Ovary (tissue), 9 donors: ENCODE results near the gene PGBD1. TPM values are rescaled to one million over a fixed set of nuclear protein-coding genes. Genes with fewer than 3 reads are reported as not detected.

Experiments used
- DNase-seq, 5 donors: peaks; one replicate each; pipeline ENCODE4 v3.0.0-alpha.2; 2019 to 2020
- H3K27ac ChIP-seq, 2 donors: fragments of 200-600 bp; one replicate each; pipeline versions ENCODE4 v1.5.1 to v1.8.0; 2019 to 2022
- H3K27me3 ChIP-seq: fragments of 200-600 bp; one replicate; pipeline ENCODE4 v1.8.0; 2022
- H3K36me3 ChIP-seq: fragments of 200-600 bp; sonication (generic); one replicate; pipeline ENCODE4 v1.5.1; 2019
- H3K4me1 ChIP-seq: one replicate; pipeline ENCODE4 v1.8.1; 2013; ENCODE audit warnings: mild to moderate bottlenecking, moderate library complexity; ENCODE audit not compliant: insufficient read depth
- H3K4me3 ChIP-seq: fragments of 200-600 bp; sonication (generic); one replicate; pipeline ENCODE4 v1.5.1; 2017
- H3K9me3 ChIP-seq, 2 donors: fragments of 200-600 bp in 1 of 2; sonication (generic) in 1 of 2; one replicate each; pipeline versions ENCODE4 v1.5.1 to v1.8.1; 2013 to 2019; ENCODE audit warnings: mild to moderate bottlenecking in 1 of 2, moderate library complexity in 1 of 2
- EP300 ChIP-seq: sonication (generic); formaldehyde crosslinking; IDR thresholded peaks from one replicate; pipeline ENCODE4 v1.6.1; 2017; ENCODE audit warnings: antibody characterized with exemption
- POLR2A ChIP-seq: fragments of 450-650 bp; IDR thresholded peaks from one replicate; pipeline ENCODE4 v1.6.1; 2017; ENCODE audit warnings: antibody characterized with exemption, mild to moderate bottlenecking, moderate library complexity
- WGBS, 3 donors: extraction: QIAGEN DNeasy Blood & Tissue Kit in 1 of 3; methylation state at CpG; one replicate each; pipeline versions ENCODE4 v1.1.5 to v1.1.7; 2013 to 2017; 5-methylcytosine and 5-hydroxymethylcytosine counted together
- intact Hi-C, 4 donors: fragments of 100-400 bp; cut with DNase I; formaldehyde crosslinking; loops; one replicate each; pipeline versions ENCODE4 v1.11.0 to v1.15.1; 2022 to 2023
- polyA plus RNA-seq, 2 donors: library from polyadenylated mRNA; stranded (reverse); fragments of 200-250 nt in 1 of 2; fragments of 350-450 nt in 1 of 2; fragmentation: Illumina TruSeq in 1 of 2; extraction: RNeasy Lipid Tissue Mini Kit (QIAGEN cat#74804) in 1 of 2; gene quantifications; one replicate each; pipeline ENCODE4 v1.2.3, GENCODE V29; 2013 to 2014
- total RNA-seq, 7 donors: library from RNA; depleted of rRNA in 2 of 7; stranded (reverse); fragments of >200 nt in 2 of 7; fragmentation: NEBNext Ultra II Directional in 3 of 7; extraction: Animal tissue kit (Norgen Biotek cat#: 25700) in 3 of 7; gene quantifications; one replicate each; pipeline versions ENCODE4 v1.1.0 to v1.2.4, GENCODE V29; 2016 to 2023
- TF ChIP-seq, protein P1 (sequence below), 3 donors: fragments of 450-650 bp in 2 of 3; fragments of 200-600 bp in 1 of 3; IDR thresholded peaks; one replicate each; pipeline versions ENCODE4 v1.5.1 to v1.8.0; 2016 to 2022; ENCODE audit warnings: antibody characterized with exemption in 3 of 3, mild to moderate bottlenecking in 1 of 3
- donor health status: DM: no; HTN: no; CAD: no; lungs with moderate emphysema.
- donor health status: DM: no; HTN: no; CAD: no.
- donor health status: Bipolar disorder and iron deficiency.
- donor health status: DM: yes; HTN: yes; CAD: no.
- donor health status: DM: no; HTN: no; CAD: no.
- donor health status: DM: yes; HTN: yes; CAD: no.

The PGBD1 gene
- total and polyA plus RNA-seq, 9 donors = 1.8 to 5.0 (median 3.5) TPM

DNA sequence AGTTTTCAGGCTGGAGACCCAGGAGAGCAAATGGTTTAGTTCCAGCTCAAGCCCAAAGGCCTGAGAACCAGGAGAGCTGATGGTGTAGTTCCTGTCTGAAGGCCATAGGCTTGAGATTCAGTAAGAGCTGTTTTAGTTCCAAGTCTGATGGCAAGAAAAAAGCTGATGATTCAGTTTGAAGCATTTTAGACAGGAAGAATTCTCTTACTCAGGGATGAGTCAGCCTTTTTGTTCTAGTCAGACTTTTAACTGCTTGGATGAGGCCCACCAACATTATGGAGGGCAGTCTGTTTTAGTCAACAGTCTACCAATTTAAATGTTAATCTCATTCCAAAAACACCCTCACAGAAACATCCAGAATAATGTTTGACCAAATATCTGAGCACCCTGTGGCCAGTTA lies 11.9 kb upstream of the PGBD1 start:
- no peaks in the 10 kb centered on the region for H3K9me3 ChIP-seq
- TF ChIP-seq, protein P1, sequence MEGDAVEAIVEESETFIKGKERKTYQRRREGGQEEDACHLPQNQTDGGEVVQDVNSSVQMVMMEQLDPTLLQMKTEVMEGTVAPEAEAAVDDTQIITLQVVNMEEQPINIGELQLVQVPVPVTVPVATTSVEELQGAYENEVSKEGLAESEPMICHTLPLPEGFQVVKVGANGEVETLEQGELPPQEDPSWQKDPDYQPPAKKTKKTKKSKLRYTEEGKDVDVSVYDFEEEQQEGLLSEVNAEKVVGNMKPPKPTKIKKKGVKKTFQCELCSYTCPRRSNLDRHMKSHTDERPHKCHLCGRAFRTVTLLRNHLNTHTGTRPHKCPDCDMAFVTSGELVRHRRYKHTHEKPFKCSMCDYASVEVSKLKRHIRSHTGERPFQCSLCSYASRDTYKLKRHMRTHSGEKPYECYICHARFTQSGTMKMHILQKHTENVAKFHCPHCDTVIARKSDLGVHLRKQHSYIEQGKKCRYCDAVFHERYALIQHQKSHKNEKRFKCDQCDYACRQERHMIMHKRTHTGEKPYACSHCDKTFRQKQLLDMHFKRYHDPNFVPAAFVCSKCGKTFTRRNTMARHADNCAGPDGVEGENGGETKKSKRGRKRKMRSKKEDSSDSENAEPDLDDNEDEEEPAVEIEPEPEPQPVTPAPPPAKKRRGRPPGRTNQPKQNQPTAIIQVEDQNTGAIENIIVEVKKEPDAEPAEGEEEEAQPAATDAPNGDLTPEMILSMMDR (IDR thresholded peaks at IDR 0.05) = no peak
- TF ChIP-seq EP300 = no peak
- no peak for TF ChIP-seq POLR2A
- H3K27ac ChIP-seq = no peak overlapping the region
- intact Hi-C loops = loop anchor here in 1 of 4 donors (10.0 kb wide), 1 partner anchor 85 kb away; no protein-coding TSS in a partner anchor
- peaks cover 5% of the 10 kb centered on the region for H3K36me3 ChIP-seq
- peaks cover 1% of the 10 kb centered on the region for H3K4me1 ChIP-seq
- no peaks in the 10 kb centered on the region for H3K27me3 ChIP-seq
- H3K4me3 ChIP-seq = no peak overlapping the region
- no peak for DNase-seq

- intact Hi-C loops = loop anchor here in 1 of 4 donors (10.0 kb wide), 1 partner anchor 50 kb away; no protein-coding TSS in a partner anchor
Measured at GRCh38 chr6:28274888-28275287, 6.5 kb upstream of the PGBD1 start.

DNA sequence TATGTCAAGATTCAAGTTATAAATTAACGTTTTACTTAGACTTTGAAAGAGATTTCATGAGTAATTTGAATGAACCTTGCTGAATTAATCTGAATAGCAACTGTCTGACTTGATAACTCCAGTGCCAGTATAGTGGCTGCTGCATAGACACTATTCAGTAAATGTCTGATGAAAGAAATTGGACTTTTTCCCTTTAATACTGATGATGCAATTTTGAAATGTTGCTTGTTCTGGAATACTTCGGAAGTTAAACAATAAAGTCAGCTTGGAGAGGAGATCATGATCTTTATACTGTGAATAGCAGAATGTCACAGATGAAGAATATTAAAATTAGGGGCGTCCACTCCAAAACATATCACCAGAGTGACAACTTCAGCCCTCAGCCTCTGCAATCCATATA lies 3.6 kb upstream of the PGBD1 start:
- H3K27me3 ChIP-seq = no peaks in the 10 kb centered on the region
- WGBS, 3 donors = 59 to 71% (median 67%) methylated on average over 3 of the region's 3 CpGs
- H3K4me3 ChIP-seq = no peak overlapping the region
- H3K9me3 ChIP-seq = peaks cover 0 to 9% of the 10 kb centered on the region in 2 donors
- H3K27ac ChIP-seq = no peak overlapping the region
- intact Hi-C loops = loop anchor here in 1 of 4 donors (10.0 kb wide), 1 partner anchor 47 kb away; no protein-coding TSS in a partner anchor
- DNase-seq = no peak
- peaks cover 3% of the 10 kb centered on the region for H3K4me1 ChIP-seq
- peaks cover 5% of the 10 kb centered on the region for H3K36me3 ChIP-seq
- TF ChIP-seq EP300 = no peak
- TF ChIP-seq, protein P1 (IDR thresholded peaks at IDR 0.05) = no peak
- TF ChIP-seq POLR2A = no peak

More at GRCh38 chr6:28274888-28275287, 6.5 kb upstream of the PGBD1 start:
- Histone ChIP-seq H3K4me1 (no peaks in the 10 kb centered on the region), H3K27me3 (no peaks in the 10 kb centered on the region), H3K4me3 (no peak overlapping the region), H3K9me3 (peaks cover 0 to 9% of the 10 kb centered on the region in 2 donors), H3K36me3 (peaks cover 5% of the 10 kb centered on the region), H3K27ac (no peak overlapping the region)
- no peak for DNase-seq
- no peak for TF ChIP-seq POLR2A
- TF ChIP-seq EP300 = no peak
- TF ChIP-seq, protein P1 (IDR thresholded peaks at IDR 0.05) = no peak

DNA sequence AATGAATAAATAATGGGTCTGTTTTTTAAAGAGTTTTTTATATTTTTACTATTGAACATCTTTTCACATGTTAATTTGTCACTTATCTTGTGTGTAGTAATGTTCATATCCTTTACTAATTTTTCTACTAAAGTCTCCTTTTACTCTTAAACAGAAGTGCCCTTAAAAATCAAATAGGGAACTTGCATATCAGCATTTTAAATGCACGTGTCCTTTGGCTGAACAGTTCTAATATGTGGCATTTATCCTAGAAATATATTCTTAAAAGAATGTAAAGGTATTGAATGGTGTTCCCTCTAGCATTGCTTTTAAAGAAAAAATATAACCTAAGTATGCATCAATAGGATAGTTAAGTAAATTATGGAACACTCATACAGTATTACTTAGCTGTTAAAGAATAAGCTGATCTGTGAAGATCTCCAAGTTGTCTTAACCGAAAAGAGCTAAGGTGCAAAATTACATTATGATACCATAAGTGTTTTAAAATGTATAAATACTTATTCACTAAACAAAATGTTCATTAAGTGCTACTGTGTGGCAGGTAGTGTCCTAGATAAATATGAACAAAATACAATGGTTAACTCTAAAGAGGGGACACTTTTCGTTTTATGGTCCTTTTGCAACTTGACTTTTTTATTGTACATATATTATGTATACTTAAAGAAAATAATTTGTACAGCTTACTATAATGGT lies 631 bp upstream of the PGBD1 start:
- H3K4me3 ChIP-seq = peak overlapping the region; percentile 44
- H3K27ac ChIP-seq = no peak overlapping the region
- no peak for TF ChIP-seq EP300
- TF ChIP-seq, protein P1 (IDR thresholded peaks at IDR 0.05) = no peak
- TF ChIP-seq POLR2A = no peak
- no peaks in the 10 kb centered on the region for H3K27me3 ChIP-seq
- WGBS, 3 donors = 28 to 36% (median 34%) methylated on average over 3 of the region's 3 CpGs
- peaks cover 0 to 12% of the 10 kb centered on the region in 2 donors for H3K9me3 ChIP-seq
- no peak for DNase-seq
- H3K4me1 ChIP-seq = peaks cover 3% of the 10 kb centered on the region
- H3K36me3 ChIP-seq = no peaks in the 10 kb centered on the region
- intact Hi-C loops = loop anchor here in 1 of 4 donors (5.0 kb wide), 1 partner anchor 42 kb away; no protein-coding TSS in a partner anchor
